Thyroid gland (tissue), 4 donors: ENCODE measurements around the gene P2RX1.

Experiments
- CTCF ChIP-seq, 6 experiments: fragments of 200-600 bp in 3 of 6; fragments of 450-650 bp in 3 of 6; sonication (generic) in 3 of 6; IDR thresholded peaks; one replicate each; pipeline ENCODE4 v1.5.1; 2016 to 2019; ENCODE audit warnings: antibody characterized with exemption in 6 of 6, mild to moderate bottlenecking in 2 of 6, inconsistent platforms in 1 of 6, moderate library complexity in 1 of 6
- POLR2A ChIP-seq, 2 donors: fragments of 450-650 bp; IDR thresholded peaks; one replicate each; pipeline ENCODE4 v1.6.1; 2017; ENCODE audit warnings: antibody characterized with exemption in 2 of 2, mild to moderate bottlenecking in 2 of 2, moderate library complexity in 1 of 2

- TF ChIP-seq CTCF (IDR thresholded peaks at IDR 0.05): no peak
- no peak for TF ChIP-seq POLR2A (IDR thresholded peaks at IDR 0.05)
Observed at GRCh38 chr17:3884188-3884587, 32.1 kb downstream of the P2RX1 start.
